Cardiac muscle cell (in vitro differentiated cells and primary cell): ENCODE results near the gene CNOT11. TPM values are rescaled to one million over a fixed set of nuclear protein-coding genes. Genes with fewer than 3 reads are reported as not detected.

ENCODE experiments used
- DNase-seq, 2 donors: peaks; one replicate each; pipeline versions ENCODE4 v3.0.0 to v3.0.0-alpha.2; 2010 to 2017; ENCODE audit warnings: low read depth in 1 of 2, low spot score in 1 of 2
- H3K27ac ChIP-seq: fragments of 200-600 bp; sonication (generic); 2 replicates; pipeline ENCODE4 v1.5.1; 2016
- H3K27me3 ChIP-seq: fragments of 200-600 bp; sonication (generic); 2 replicates; pipeline ENCODE4 v1.6.0; 2016; ENCODE audit warnings: control low read depth
- H3K36me3 ChIP-seq: fragments of 200-600 bp; sonication (generic); 2 replicates; pipeline ENCODE4 v1.5.1; 2016; ENCODE audit warnings: control low read depth
- H3K4me1 ChIP-seq: fragments of 200-600 bp; sonication (generic); 2 replicates; pipeline ENCODE4 v1.8.1; 2017; ENCODE audit warnings: low read depth, mild to moderate bottlenecking, mixed run types
- H3K4me3 ChIP-seq: fragments of 200-600 bp; sonication (generic); 2 replicates; pipeline ENCODE4 v1.5.1; 2016; ENCODE audit warnings: mild to moderate bottlenecking
- H3K9me3 ChIP-seq: fragments of 200-600 bp; sonication (generic); 2 replicates; pipeline ENCODE4 v1.5.1; 2017; ENCODE audit warnings: low read depth, mild to moderate bottlenecking, control low read depth
- polyA plus RNA-seq: library from polyadenylated mRNA; unstranded; fragments of >200 nt; fragmentation: Nextera tagmentation; extraction: Ambion mirVana; gene quantifications from 2 replicates; pipeline ENCODE4 v1.2.1, GENCODE V29; 2016
- total RNA-seq: library from RNA; depleted of rRNA; stranded (reverse); fragments of >200 nt; gene quantifications from 2 replicates; pipeline ENCODE4 v1.2.3, GENCODE V29; 2016
- TF ChIP-seq, protein P1 (sequence below): IDR thresholded peaks from 2 replicates; pipeline ENCODE4 v1.5.1; 2012; ENCODE audit warnings: low read depth, mild to moderate bottlenecking, low read length

Gene CNOT11
- total and polyA plus RNA-seq, 2 experiments from 2014 or later: 51.4 to 78.0 TPM

DNA sequence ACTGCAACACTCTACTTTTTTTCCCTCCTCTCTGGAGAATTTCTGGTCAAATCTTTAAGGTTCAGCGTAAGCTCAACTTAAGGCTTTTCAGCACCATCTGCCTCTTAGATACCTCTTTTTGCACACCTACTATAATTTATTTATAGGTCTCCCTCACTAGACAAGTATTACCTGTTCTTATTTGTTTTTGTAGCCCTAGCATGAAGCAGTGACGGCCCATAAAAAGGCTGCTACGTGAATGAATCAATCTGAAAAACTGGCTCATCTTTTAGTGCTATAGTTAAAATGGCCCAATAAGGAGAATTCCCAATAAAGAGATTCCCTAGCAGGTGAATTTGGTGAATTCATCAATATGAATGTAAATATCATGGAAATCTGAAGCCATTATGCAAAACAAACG is 49.3 kb downstream of the CNOT11 start:
- peaks cover 56% of the 10 kb centered on the region for H3K4me1 ChIP-seq
- TF ChIP-seq, protein P1, sequence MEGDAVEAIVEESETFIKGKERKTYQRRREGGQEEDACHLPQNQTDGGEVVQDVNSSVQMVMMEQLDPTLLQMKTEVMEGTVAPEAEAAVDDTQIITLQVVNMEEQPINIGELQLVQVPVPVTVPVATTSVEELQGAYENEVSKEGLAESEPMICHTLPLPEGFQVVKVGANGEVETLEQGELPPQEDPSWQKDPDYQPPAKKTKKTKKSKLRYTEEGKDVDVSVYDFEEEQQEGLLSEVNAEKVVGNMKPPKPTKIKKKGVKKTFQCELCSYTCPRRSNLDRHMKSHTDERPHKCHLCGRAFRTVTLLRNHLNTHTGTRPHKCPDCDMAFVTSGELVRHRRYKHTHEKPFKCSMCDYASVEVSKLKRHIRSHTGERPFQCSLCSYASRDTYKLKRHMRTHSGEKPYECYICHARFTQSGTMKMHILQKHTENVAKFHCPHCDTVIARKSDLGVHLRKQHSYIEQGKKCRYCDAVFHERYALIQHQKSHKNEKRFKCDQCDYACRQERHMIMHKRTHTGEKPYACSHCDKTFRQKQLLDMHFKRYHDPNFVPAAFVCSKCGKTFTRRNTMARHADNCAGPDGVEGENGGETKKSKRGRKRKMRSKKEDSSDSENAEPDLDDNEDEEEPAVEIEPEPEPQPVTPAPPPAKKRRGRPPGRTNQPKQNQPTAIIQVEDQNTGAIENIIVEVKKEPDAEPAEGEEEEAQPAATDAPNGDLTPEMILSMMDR: no peak
- H3K4me3 ChIP-seq: no peak overlapping the region
- no peaks in the 10 kb centered on the region for H3K27me3 ChIP-seq
- no peaks in the 10 kb centered on the region for H3K9me3 ChIP-seq
- no peaks in the 10 kb centered on the region for H3K36me3 ChIP-seq
- peak overlapping the region; percentile 18 for H3K27ac ChIP-seq
- no peak for DNase-seq

DNA sequence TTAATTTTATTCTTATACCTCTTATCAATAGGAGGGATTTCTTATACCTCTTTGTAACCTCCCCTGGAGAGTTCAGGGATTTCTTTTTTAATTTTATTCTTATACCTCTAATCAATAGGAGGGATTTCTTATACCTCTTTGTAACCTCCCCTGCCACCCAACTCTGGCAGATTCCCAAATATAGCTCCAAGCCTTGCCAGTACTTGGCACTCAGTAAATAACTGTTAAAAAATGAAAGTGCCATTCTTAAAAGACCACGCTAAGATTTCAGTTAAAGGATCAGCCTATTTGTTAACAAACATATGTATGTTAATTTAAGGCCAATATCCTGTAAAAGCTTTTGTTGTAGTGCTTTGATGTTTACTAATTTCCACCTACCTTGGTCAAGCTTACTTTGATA is 51.0 kb downstream of the CNOT11 start:
- Histone ChIP-seq H3K27me3 (no peaks in the 10 kb centered on the region), H3K36me3 (no peaks in the 10 kb centered on the region), H3K4me3 (no peak overlapping the region), H3K9me3 (no peaks in the 10 kb centered on the region), H3K4me1 (peaks cover 61% of the 10 kb centered on the region), H3K27ac (no peak overlapping the region)
- DNase-seq: no peak
- TF ChIP-seq, protein P1: no peak

DNA sequence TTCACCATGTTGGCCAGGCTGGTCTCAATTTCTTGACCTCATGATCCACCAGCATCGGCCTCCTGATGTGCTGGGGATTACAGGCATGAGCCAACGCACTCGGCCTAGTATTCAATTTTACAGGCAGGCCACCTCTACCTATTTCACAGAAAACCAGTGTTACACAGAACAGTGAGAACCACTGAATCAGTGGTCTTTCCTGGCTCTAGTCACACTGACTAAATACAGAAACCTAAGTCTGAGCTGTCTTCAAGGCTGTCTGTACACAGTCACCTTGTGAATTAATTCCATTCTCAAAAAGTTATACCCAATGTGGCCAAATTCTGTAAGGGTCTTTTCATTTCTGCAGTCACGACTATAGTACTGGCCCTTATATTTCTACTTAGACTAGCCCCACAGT is 52.3 kb downstream of the CNOT11 start:
- H3K36me3 ChIP-seq: no peaks in the 10 kb centered on the region
- H3K4me1 ChIP-seq: peaks cover 54% of the 10 kb centered on the region
- H3K27ac ChIP-seq: peak overlapping the region; percentile 44
- no peak for DNase-seq
- TF ChIP-seq, protein P1: no peak
- no peaks in the 10 kb centered on the region for H3K27me3 ChIP-seq
- H3K9me3 ChIP-seq: no peaks in the 10 kb centered on the region
- peak overlapping the region; percentile 86 for H3K4me3 ChIP-seq

DNA sequence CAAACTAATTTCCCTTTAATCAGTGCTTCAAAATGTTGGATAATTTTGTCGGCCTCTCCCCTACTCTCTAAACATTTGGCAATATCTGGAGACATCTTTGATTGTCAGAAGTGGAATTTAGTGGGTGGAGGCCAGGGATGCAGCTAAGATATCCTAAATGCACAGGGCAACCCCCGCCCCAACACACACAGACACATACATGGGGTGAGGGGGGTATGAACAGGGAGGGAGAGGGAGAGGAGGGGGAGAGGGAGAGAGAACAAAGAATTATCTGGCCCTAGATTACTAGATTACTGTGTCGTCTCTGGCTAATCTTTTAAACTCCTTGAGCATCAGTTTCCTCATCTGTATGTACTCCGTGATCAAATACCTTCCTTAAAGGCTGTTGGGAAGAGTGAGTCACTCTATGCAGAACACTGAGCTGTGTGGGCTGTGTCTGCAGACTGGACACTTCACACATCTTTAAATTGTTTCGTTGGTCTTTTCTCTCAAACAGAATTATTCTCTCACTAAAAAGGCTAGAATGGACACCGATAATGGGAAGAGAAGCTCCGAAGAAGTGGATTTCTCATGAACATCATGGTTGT is 52.9 kb downstream of the CNOT11 start:
- TF ChIP-seq, protein P1: no peak
- Histone ChIP-seq H3K4me3 (peak overlapping the region; percentile 86), H3K4me1 (peaks cover 48% of the 10 kb centered on the region), H3K27ac (peak overlapping the region; percentile 44), H3K36me3 (no peaks in the 10 kb centered on the region), H3K9me3 (no peaks in the 10 kb centered on the region), H3K27me3 (no peaks in the 10 kb centered on the region)
- DNase-seq: peak in 1 of 2 donors; percentile 62

DNA sequence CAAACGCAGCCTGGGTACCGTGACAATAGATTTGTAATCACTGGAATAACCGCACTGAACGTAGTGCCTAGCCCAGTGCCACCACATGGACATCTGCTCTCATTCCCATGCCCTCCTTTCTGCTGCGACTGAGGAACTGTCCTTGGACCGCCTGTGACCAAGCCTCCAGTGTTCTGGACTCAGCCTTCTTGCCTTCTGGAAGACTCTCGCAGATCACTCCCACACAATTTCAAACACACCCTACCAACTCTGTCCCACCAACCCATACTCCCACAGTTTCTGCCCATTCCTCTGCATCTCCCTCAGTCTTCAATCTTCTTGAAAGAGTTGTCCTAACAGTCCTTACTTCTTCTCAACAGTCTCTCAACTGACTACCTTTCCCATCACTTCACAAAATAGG is 53.7 kb downstream of the CNOT11 start:
- Histone ChIP-seq H3K4me3 (peak overlapping the region; percentile 86), H3K36me3 (no peaks in the 10 kb centered on the region), H3K27me3 (no peaks in the 10 kb centered on the region), H3K27ac (peak overlapping the region; percentile 16), H3K9me3 (no peaks in the 10 kb centered on the region), H3K4me1 (peaks cover 41% of the 10 kb centered on the region)
- DNase-seq: no peak
- TF ChIP-seq, protein P1: no peak

DNA sequence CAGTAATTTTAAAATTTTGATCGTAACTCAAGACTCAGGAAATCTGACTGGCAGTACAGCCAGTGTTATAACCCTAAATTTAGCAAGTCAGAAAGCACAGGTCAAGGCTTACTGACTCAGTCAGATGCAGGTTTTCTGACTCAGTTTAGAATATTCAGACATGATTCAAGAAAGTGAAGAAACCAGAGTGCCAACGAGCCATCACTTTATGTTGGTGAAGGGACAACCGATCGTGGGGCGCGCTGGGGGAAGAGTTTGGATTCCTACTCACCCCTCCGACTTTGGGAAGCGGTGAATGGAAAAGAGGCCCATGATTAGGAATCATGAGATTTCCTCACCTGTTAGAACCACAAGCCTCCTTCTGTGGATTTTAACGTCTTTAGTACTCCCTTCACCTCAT is 54.8 kb downstream of the CNOT11 start:
- no peaks in the 10 kb centered on the region for H3K9me3 ChIP-seq
- peak overlapping the region; percentile 86 for H3K4me3 ChIP-seq
- H3K4me1 ChIP-seq: peaks cover 31% of the 10 kb centered on the region
- peak overlapping the region; percentile 75 for H3K27ac ChIP-seq
- TF ChIP-seq, protein P1: no peak
- peak in 1 of 2 donors; percentile 6 for DNase-seq
- no peaks in the 10 kb centered on the region for H3K27me3 ChIP-seq
- no peaks in the 10 kb centered on the region for H3K36me3 ChIP-seq
